Measurements from ENCODE around the gene FAM180A. TPM values are rescaled to one million over a fixed set of nuclear protein-coding genes. Genes with fewer than 3 reads are reported as not detected.

The FAM180A gene
- total and polyA plus RNA-seq, 10 donors: 0.19 to 1.3 (median 0.85) TPM; not detected in 5

DNA sequence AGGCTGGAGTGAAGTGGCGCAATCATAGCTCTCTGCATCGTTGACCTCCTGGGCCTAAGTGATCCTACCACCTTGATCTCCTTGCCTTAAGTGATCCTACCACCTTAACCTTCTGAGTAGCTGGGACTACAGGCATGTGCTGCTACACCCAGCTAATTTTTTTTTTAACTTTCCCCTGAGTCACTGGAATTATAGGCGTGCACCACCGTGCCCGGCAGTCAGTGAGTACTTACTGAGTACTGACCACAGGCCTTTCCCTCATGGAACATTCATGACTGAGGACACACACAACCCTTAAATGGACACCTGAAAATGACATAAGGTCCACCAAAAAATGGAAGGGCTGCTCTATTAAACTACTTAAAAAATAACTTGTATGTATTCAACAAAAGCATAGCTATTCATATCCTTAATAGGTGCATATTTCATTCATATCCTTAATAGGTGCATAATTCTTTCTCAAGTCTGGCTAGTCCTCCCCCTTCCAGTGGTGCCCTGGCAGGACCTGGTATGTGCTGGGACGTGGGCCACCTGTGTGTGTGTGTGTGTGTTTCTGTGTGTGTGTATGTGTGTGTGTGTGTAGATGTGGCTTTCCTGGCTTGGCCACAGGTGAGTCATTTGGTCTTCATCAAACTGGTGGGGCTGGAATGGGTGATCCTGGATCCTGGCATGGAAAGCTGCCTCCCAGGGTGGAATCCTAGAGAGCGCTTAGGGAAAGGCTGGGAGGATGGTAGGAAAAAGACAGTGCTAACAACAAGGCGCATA, 3.5 kb downstream of the FAM180A start:
- WGBS, 5 donors: 81 to 93% (median 89%) methylated on average over 8 of the region's 8 CpGs

DNA sequence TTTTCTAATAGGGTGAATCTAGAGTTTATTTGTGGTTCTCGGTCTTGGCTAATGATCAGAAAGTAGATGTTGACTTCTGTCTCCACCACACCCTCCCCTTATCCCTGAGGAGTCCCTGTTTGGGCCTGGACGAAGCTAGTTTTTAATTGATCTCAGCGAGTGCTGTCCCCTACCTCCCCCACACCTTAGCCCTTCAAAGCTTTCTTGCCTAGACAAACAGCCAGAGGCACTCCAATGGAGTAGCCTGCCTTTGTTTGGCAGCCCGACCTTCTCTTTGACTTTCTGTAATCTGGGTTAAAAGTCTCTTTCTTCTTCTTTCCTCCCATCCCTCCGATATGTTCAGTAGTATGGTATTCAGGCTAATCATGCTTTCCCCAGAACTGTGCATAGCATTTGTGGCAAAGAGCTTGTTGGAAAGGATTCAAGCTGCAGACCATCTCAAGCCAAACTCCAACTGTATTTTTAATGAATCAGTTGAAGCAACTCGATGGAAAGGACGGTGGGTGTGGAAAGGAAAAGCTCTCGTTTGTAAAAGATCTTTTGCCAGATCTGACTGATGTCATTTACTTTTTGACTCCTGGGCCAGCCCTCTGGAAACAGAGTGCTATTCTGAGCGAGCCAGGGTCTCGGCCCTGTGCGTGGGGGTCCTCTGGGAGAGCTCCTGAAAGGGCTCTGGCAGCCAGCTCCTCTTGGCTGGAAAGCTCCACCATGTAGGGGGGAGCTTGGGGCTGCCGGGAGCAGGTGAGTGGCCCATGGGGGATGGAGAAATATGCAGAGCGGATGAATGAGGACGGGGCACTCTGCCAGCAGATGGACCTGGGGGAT, 4.5 kb downstream of the FAM180A start:
- Histone ChIP-seq H3K27me3 (replicated peaks in 1 of 7) (peaks cover 0 to 10% (median 0%) of the 10 kb centered on the region in 7 donors), H3K27ac (no peak overlapping the region), H3K36me3 (no peaks in the 10 kb centered on the region), H3K4me3 (no peak overlapping the region), H3K9me3 (no peaks in the 10 kb centered on the region), H3K4me1 (no peaks in the 10 kb centered on the region)
- TF ChIP-seq, protein P1, sequence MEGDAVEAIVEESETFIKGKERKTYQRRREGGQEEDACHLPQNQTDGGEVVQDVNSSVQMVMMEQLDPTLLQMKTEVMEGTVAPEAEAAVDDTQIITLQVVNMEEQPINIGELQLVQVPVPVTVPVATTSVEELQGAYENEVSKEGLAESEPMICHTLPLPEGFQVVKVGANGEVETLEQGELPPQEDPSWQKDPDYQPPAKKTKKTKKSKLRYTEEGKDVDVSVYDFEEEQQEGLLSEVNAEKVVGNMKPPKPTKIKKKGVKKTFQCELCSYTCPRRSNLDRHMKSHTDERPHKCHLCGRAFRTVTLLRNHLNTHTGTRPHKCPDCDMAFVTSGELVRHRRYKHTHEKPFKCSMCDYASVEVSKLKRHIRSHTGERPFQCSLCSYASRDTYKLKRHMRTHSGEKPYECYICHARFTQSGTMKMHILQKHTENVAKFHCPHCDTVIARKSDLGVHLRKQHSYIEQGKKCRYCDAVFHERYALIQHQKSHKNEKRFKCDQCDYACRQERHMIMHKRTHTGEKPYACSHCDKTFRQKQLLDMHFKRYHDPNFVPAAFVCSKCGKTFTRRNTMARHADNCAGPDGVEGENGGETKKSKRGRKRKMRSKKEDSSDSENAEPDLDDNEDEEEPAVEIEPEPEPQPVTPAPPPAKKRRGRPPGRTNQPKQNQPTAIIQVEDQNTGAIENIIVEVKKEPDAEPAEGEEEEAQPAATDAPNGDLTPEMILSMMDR (IDR thresholded peaks at IDR 0.05 in 8 of 11, conservative IDR thresholded peaks at IDR 0.05 in 3 of 11): no peak
- TF ChIP-seq POLR2A (IDR thresholded peaks at IDR 0.05): no peak
- no peak for TF ChIP-seq POLR2AphosphoS5 (IDR thresholded peaks at IDR 0.05)
- no peak for DNase-seq
- intact Hi-C loops (cut with DNase I; ENCODE audit: low total_unique reads): no loop called here
- WGBS, 5 donors: 70 to 84% (median 72%) methylated on average over 14 of the region's 14 CpGs

More for the DNA sequence above, 3.5 kb downstream of the FAM180A start:
- DNase-seq: no peak
- Histone ChIP-seq H3K4me1 (no peaks in the 10 kb centered on the region), H3K36me3 (no peaks in the 10 kb centered on the region), H3K4me3 (no peak overlapping the region), H3K9me3 (no peaks in the 10 kb centered on the region), H3K27ac (no peak overlapping the region), H3K27me3 (replicated peaks in 1 of 7) (peaks cover 0 to 10% (median 0%) of the 10 kb centered on the region in 7 donors)
- TF ChIP-seq, protein P1 (IDR thresholded peaks at IDR 0.05 in 8 of 11, conservative IDR thresholded peaks at IDR 0.05 in 3 of 11): no peak
- no peak for TF ChIP-seq POLR2A (IDR thresholded peaks at IDR 0.05)
- no peak for TF ChIP-seq POLR2AphosphoS5 (IDR thresholded peaks at IDR 0.05)
- intact Hi-C loops (cut with DNase I; ENCODE audit: low total_unique reads): no loop called here

DNA sequence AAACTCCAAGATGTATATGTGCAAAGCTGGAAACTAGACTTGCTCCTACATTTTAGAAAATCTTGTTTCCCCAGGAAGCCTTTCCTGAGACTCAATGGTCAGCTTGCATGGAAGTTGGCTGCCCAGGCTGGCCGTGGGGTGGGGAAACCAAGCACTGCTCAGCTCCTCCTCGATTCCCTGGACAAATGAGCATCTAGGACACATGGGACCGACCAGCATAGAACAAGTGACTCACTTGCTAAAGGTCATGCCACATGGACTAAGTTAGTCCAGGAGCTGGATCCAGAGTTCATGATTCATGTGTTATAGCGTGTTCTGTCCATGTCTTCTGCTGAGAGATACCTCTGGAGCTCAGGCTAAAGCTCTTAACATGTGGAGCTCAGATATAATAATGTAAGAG, 6.2 kb downstream of the FAM180A start:
- H3K4me1 ChIP-seq: no peaks in the 10 kb centered on the region
- no peak overlapping the region for H3K27ac ChIP-seq
- 80 to 90% (median 85%) methylated on average over 4 of the region's 4 CpGs for WGBS, 5 donors
- no peaks in the 10 kb centered on the region for H3K27me3 ChIP-seq (replicated peaks in 1 of 7)
- intact Hi-C loops (cut with DNase I; ENCODE audit: low total_unique reads): no loop called here
- no peak for DNase-seq
- no peaks in the 10 kb centered on the region for H3K36me3 ChIP-seq
- TF ChIP-seq, protein P1 (IDR thresholded peaks at IDR 0.05 in 8 of 11, conservative IDR thresholded peaks at IDR 0.05 in 3 of 11): no peak
- TF ChIP-seq POLR2AphosphoS5 (IDR thresholded peaks at IDR 0.05): no peak
- TF ChIP-seq POLR2A (IDR thresholded peaks at IDR 0.05): no peak
- H3K9me3 ChIP-seq: no peaks in the 10 kb centered on the region
- no peak overlapping the region for H3K4me3 ChIP-seq

DNA sequence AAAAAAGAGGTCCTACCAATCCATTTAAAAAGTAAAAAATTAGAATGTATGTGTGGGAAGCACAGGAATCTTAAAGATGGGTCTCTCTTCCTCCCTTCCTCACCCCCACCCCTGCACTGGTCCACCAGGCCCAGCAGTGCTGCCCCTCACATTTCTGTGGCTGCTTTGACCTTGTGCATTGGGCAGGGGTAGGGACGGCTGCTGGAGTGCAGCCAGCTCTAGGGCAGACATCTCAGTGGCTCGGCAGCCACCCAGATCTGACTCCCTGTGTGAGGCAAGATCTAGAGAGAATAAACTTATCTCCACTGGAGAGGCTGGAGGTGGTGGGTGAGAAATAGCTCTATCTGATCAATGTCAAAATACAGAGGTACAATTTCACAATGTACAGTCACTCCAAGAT, 6.7 kb downstream of the FAM180A start:
- H3K9me3 ChIP-seq: no peaks in the 10 kb centered on the region
- intact Hi-C loops (cut with DNase I; ENCODE audit: low total_unique reads): no loop called here
- H3K27me3 ChIP-seq (replicated peaks in 1 of 7): no peaks in the 10 kb centered on the region
- H3K4me3 ChIP-seq: no peak overlapping the region
- H3K27ac ChIP-seq: no peak overlapping the region
- DNase-seq: no peak
- H3K4me1 ChIP-seq: no peaks in the 10 kb centered on the region
- no peaks in the 10 kb centered on the region for H3K36me3 ChIP-seq
- 57 to 82% (median 61%) methylated on average over 2 of the region's 2 CpGs for WGBS, 5 donors
- TF ChIP-seq POLR2AphosphoS5 (IDR thresholded peaks at IDR 0.05) (no peak), POLR2A (IDR thresholded peaks at IDR 0.05) (no peak)
- TF ChIP-seq, protein P1 (IDR thresholded peaks at IDR 0.05 in 8 of 11, conservative IDR thresholded peaks at IDR 0.05 in 3 of 11): no peak

Measured in spleen (tissue), 11 donors.